Stomach smooth muscle (tissue), 2 donors: ENCODE measurements around the gene ZNF614.

Experiments
- H3K27ac ChIP-seq: one replicate; pipeline ENCODE4 v1.7.0; 2013; ENCODE audit warnings: mild to moderate bottlenecking, low read length, inconsistent platforms
- H3K27me3 ChIP-seq, 2 donors: one replicate each; pipeline ENCODE4 v1.7.0; 2013; ENCODE audit warnings: low read length in 2 of 2; ENCODE audit not compliant: insufficient read depth in 2 of 2, control insufficient read depth in 1 of 2
- H3K36me3 ChIP-seq, 2 donors: one replicate each; pipeline ENCODE4 v1.7.0; 2013; ENCODE audit warnings: low read length in 2 of 2; ENCODE audit not compliant: control insufficient read depth in 2 of 2, insufficient read depth in 2 of 2
- H3K4me1 ChIP-seq: one replicate; pipeline ENCODE4 v1.7.0; 2013; ENCODE audit warnings: low read length; ENCODE audit not compliant: control insufficient read depth, insufficient read depth
- H3K4me3 ChIP-seq, 2 donors: one replicate each; pipeline ENCODE4 v1.7.0; 2013; ENCODE audit warnings: low read length in 2 of 2
- H3K9ac ChIP-seq, 2 donors: one replicate each; pipeline ENCODE4 v1.7.0; 2013; ENCODE audit warnings: low read length in 2 of 2, mild to moderate bottlenecking in 1 of 2
- H3K9me3 ChIP-seq, 2 donors: one replicate each; pipeline ENCODE4 v1.7.0; 2013; ENCODE audit warnings: low read length in 2 of 2; ENCODE audit not compliant: control insufficient read depth in 2 of 2
- donor health status: healthy.
- donor health status: Pancreatic carcinoma.

ZNF614 gene

GRCh38 chr19:51965583-51965982 is 62.6 kb downstream of the ZNF614 start:
- Histone ChIP-seq H3K9me3 (peaks cover 47 to 64% of the 10 kb centered on the region in 2 donors), H3K27ac (no peak overlapping the region), H3K4me1 (no peaks in the 10 kb centered on the region), H3K9ac (no peak overlapping the region), H3K36me3 (peaks cover 59 to 60% of the 10 kb centered on the region in 2 donors), H3K4me3 (peak overlapping the region in 1 of 2 donors; percentile 6), H3K27me3 (no peaks in the 10 kb centered on the region)
